ENCODE measurements around the gene AXL. TPM values are rescaled to one million over a fixed set of nuclear protein-coding genes. Genes with fewer than 3 reads are reported as not detected.

AXL gene
- total and polyA plus RNA-seq, 2 of the 13 experiments (the other 11 are each of a cell fraction or from before 2014, with no cell fraction given): 0.71 to 5.9 TPM

- TF ChIP-seq ZNF841 (CRISPR knock-in tag; IDR thresholded peaks at IDR 0.05; ENCODE audit: borderline replicate concordance) (no peak), ZBTB40 (IDR thresholded peaks at IDR 0.05) (no peak), ZBTB40 (CRISPR knock-in tag; IDR thresholded peaks at IDR 0.05) (no peak), HES4 (CRISPR knock-in tag; IDR thresholded peaks at IDR 0.05; ENCODE audit: borderline replicate concordance) (peak; percentile 90; the same call in 1 of the 2 replicates), TERF1 (CRISPR knock-in tag; IDR thresholded peaks at IDR 0.05) (0 out of 2 replicates have a peak, but pooled peaks have one; percentile 48), ZNF383 (CRISPR knock-in tag; IDR thresholded peaks at IDR 0.05; ENCODE audit: borderline replicate concordance) (no peak), SMYD3 (CRISPR knock-in tag; IDR thresholded peaks at IDR 0.05) (no peak), JUND (CRISPR knock-in tag; IDR thresholded peaks at IDR 0.05) (no peak), NR1H2 (CRISPR knock-in tag; IDR thresholded peaks at IDR 0.05; ENCODE audit: borderline replicate concordance, low read depth) (peak; percentile 86; the same call in 1 of the 2 replicates), ZNF891 (CRISPR knock-in tag; IDR thresholded peaks at IDR 0.05) (no peak), ZNF598 (CRISPR knock-in tag; IDR thresholded peaks at IDR 0.05; ENCODE audit: borderline replicate concordance) (peak; percentile 60; the same call in 1 of the 2 replicates), ZSCAN21 (CRISPR knock-in tag; IDR thresholded peaks at IDR 0.05; ENCODE audit: borderline replicate concordance) (0 out of 2 replicates have a peak, but pooled peaks have one; percentile 25), ZFY (CRISPR knock-in tag; IDR thresholded peaks at IDR 0.05) (no peak; the same call in none of the 2 replicates), SSRP1 (CRISPR knock-in tag; IDR thresholded peaks at IDR 0.05) (no peak), ZNF546 (CRISPR knock-in tag; conservative IDR thresholded peaks at IDR 0.05) (no peak; the same call in 1 of the 2 replicates), SOX5 (CRISPR knock-in tag; IDR thresholded peaks at IDR 0.05; ENCODE audit: borderline replicate concordance) (no peak), HNF4A (CRISPR knock-in tag; IDR thresholded peaks at IDR 0.05) (no peak), ZNF17 (CRISPR knock-in tag; IDR thresholded peaks at IDR 0.05) (0 out of 2 replicates have a peak, but pooled peaks have one; percentile 44), ZNF670 (CRISPR knock-in tag; IDR thresholded peaks at IDR 0.05; ENCODE audit: borderline replicate concordance) (0 out of 2 replicates have a peak, but pooled peaks have one; percentile 64), ZNF530 (CRISPR knock-in tag; IDR thresholded peaks at IDR 0.05; ENCODE audit: low read depth) (no peak), ZNF335 (CRISPR knock-in tag; IDR thresholded peaks at IDR 0.05) (no peak)
Measured at GRCh38 chr19:41264581-41265394, 45.8 kb downstream of the AXL start (continued).

All from HepG2 (cell line).